H1 (cell line): ENCODE data around the gene CNNM2. TPM values are rescaled to one million over a fixed set of nuclear protein-coding genes. Genes with fewer than 3 reads are reported as not detected.

ENCODE experiments used
- JUND ChIP-seq: IDR thresholded peaks from 2 replicates; pipeline ENCODE4 v1.6.1; 2011; ENCODE audit warnings: mild to moderate bottlenecking, improper control_type of control experiment, low read length
- NRF1 ChIP-seq: IDR thresholded peaks from 2 replicates; pipeline ENCODE4 v1.6.1; 2011; ENCODE audit warnings: mild to moderate bottlenecking, low read depth, low read length, improper control_type of control experiment
- polyA plus RNA-seq, 7 experiments: library from polyadenylated mRNA; depleted of rRNA in 3 of 7; stranded (reverse) in 5 of 7; unstranded in 2 of 7; fragments of >200 nt in 5 of 7; fragments of 200-250 nt in 2 of 7; gene quantifications; 1 replicate in 5 of 7; 2 replicates in 1 of 7; 4 replicates in 1 of 7; pipeline versions ENCODE4 v1.2.1 to v1.2.3, GENCODE V29; 2011 to 2013; ENCODE audit warnings: missing spikeins in 2 of 7, mixed read lengths in 2 of 7
- total RNA-seq: library from RNA; stranded (reverse); fragmentation: NEBNext Ultra II Directional; extraction: Animal tissue kit (Norgen Biotek cat#: 25700); gene quantifications from 2 replicates; pipeline ENCODE4 v1.2.1, GENCODE V29; 2021

CNNM2 gene
- total and polyA plus RNA-seq, 2 of the 8 experiments (the other 6 are each of a cell fraction or from before 2014, with no cell fraction given), result 7.3 to 23.6 TPM

GRCh38 chr10:103077491-103078308, 159.6 kb downstream of the CNNM2 start (continued):
- TF ChIP-seq NRF1, result no peak
- TF ChIP-seq JUND, result no peak
